Neural progenitor cell (in vitro differentiated cells): Measurements from ENCODE around the gene TSPAN18.

Source experiments
- EZH2 ChIP-seq: fragments of 200-600 bp; sonication (generic); IDR thresholded peaks from 2 replicates; pipeline ENCODE4 v1.6.1; 2017; ENCODE audit warnings: antibody characterized with exemption, mild to moderate bottlenecking, moderate library complexity
- TF ChIP-seq, protein P1 (sequence below): fragments of 200-600 bp; sonication (generic); IDR thresholded peaks from 2 replicates; pipeline ENCODE4 v1.5.1; 2017; ENCODE audit warnings: antibody characterized with exemption, mild to moderate bottlenecking

DNA sequence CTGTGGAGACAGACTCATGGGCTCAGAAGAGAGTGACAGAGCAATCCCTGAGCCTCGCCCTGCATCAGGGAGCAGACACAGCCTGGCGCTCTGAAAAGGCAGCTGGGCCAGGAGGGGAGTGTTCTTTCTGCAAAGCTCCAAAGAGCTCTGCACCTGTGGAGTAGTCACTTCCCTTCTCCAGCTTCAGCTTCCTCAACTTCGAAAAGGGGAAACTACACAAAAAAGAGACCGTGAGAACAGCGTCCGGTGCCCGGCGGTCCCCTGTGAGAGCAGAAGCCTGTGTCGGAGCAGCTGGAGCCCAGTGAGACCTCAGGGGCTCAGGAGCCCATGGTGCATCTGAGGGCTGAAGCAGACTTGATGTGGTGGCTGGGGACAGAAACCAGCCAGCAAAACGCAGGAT, 188.9 kb downstream of the TSPAN18 start:
- TF ChIP-seq, protein P1, sequence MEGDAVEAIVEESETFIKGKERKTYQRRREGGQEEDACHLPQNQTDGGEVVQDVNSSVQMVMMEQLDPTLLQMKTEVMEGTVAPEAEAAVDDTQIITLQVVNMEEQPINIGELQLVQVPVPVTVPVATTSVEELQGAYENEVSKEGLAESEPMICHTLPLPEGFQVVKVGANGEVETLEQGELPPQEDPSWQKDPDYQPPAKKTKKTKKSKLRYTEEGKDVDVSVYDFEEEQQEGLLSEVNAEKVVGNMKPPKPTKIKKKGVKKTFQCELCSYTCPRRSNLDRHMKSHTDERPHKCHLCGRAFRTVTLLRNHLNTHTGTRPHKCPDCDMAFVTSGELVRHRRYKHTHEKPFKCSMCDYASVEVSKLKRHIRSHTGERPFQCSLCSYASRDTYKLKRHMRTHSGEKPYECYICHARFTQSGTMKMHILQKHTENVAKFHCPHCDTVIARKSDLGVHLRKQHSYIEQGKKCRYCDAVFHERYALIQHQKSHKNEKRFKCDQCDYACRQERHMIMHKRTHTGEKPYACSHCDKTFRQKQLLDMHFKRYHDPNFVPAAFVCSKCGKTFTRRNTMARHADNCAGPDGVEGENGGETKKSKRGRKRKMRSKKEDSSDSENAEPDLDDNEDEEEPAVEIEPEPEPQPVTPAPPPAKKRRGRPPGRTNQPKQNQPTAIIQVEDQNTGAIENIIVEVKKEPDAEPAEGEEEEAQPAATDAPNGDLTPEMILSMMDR, result no peak
- TF ChIP-seq EZH2, result no peak
